ENCODE data around the gene PMM2. TPM values are rescaled to one million over a fixed set of nuclear protein-coding genes. Genes with fewer than 3 reads are reported as not detected.

Gene PMM2
- total RNA-seq, 1 experiment from 2014 or later: 53.8 TPM

- DNase-seq (ENCODE audit: low spot score) (no peak), ATAC-seq (no peak)
- TF ChIP-seq ZNF396 (CRISPR knock-in tag; IDR thresholded peaks at IDR 0.05; ENCODE audit: borderline replicate concordance) (no peak), ZNF121 (CRISPR knock-in tag; IDR thresholded peaks at IDR 0.05) (peak; percentile 76)
- H3K4me1 Mint-ChIP-seq: peaks cover 14% of the 10 kb centered on the region
- ChIA-PET POLR2A (interaction anchor here (1.2 kb wide), 1 partner anchor 14 kb away, joined by 4 read pairs; no protein-coding TSS in a partner anchor), CTCF (interaction anchor here (0.6 to 1.5 kb wide), 4 partner anchors 11 to 63 kb away, joined by 3 to 6 read pairs (median 4); no protein-coding TSS in a partner anchor)
- peaks cover 78% of the 10 kb centered on the region for H3K36me3 Mint-ChIP-seq
- H3K27ac Mint-ChIP-seq: no peak overlapping the region
- H3K4me3 Mint-ChIP-seq: no peak overlapping the region
- H3K9me3 Mint-ChIP-seq: no peaks in the 10 kb centered on the region
- no peaks in the 10 kb centered on the region for H3K27me3 Mint-ChIP-seq (ENCODE audit: low read depth)
Observed at GRCh38 chr16:8816967-8817655, 19.5 kb downstream of the PMM2 start.

DNA sequence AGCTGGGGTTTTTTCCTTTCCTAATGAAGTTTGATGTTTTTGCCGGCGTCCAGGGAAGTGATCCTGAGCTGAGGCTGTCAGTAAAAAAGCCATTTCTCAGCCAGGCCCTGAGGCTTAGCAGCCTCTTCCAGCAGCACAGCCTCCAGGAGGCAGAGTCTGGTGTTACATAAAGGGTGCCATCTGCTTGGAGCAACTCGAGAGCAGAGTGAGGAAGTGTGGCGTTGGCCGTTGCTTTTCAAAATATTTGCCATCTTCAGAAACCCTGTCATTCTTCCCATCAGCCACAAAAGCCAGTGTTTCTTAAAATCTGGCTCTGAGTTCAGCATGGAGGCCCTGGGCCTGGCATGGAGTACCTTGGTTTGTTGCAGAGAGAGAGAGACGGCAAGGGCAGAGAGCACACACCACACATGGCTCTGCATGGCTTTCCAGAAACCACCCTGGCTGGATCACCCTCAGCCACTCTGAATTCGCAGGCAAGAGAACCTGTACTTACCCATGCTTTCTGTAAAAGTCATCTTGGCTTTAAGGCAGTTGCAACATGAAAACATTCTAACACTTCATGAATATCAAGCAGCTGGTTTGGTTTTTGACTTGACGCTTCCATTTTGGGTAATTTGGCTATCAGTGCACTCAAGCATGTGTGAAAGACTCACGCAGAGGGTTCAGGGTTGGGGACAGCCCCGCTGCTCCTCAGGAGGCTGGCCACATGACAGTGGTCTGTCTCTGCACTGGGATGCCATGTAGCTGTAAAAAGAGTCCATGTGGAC, 21.0 kb downstream of the PMM2 start:
- TF ChIP-seq ZNF532 (CRISPR knock-in tag; IDR thresholded peaks at IDR 0.05; ENCODE audit: borderline replicate concordance) (no peak), NFYB (CRISPR knock-in tag; conservative IDR thresholded peaks at IDR 0.05; ENCODE audit: low read depth) (no peak), CBFB (CRISPR knock-in tag; IDR thresholded peaks at IDR 0.05; ENCODE audit: low read depth) (no peak)
- TF ChIP-seq, protein P1, sequence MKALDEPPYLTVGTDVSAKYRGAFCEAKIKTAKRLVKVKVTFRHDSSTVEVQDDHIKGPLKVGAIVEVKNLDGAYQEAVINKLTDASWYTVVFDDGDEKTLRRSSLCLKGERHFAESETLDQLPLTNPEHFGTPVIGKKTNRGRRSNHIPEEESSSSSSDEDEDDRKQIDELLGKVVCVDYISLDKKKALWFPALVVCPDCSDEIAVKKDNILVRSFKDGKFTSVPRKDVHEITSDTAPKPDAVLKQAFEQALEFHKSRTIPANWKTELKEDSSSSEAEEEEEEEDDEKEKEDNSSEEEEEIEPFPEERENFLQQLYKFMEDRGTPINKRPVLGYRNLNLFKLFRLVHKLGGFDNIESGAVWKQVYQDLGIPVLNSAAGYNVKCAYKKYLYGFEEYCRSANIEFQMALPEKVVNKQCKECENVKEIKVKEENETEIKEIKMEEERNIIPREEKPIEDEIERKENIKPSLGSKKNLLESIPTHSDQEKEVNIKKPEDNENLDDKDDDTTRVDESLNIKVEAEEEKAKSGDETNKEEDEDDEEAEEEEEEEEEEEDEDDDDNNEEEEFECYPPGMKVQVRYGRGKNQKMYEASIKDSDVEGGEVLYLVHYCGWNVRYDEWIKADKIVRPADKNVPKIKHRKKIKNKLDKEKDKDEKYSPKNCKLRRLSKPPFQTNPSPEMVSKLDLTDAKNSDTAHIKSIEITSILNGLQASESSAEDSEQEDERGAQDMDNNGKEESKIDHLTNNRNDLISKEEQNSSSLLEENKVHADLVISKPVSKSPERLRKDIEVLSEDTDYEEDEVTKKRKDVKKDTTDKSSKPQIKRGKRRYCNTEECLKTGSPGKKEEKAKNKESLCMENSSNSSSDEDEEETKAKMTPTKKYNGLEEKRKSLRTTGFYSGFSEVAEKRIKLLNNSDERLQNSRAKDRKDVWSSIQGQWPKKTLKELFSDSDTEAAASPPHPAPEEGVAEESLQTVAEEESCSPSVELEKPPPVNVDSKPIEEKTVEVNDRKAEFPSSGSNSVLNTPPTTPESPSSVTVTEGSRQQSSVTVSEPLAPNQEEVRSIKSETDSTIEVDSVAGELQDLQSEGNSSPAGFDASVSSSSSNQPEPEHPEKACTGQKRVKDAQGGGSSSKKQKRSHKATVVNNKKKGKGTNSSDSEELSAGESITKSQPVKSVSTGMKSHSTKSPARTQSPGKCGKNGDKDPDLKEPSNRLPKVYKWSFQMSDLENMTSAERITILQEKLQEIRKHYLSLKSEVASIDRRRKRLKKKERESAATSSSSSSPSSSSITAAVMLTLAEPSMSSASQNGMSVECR (CRISPR knock-in tag; IDR thresholded peaks at IDR 0.05; ENCODE audit: borderline replicate concordance): no peak
- TF ChIP-seq, protein P2, sequence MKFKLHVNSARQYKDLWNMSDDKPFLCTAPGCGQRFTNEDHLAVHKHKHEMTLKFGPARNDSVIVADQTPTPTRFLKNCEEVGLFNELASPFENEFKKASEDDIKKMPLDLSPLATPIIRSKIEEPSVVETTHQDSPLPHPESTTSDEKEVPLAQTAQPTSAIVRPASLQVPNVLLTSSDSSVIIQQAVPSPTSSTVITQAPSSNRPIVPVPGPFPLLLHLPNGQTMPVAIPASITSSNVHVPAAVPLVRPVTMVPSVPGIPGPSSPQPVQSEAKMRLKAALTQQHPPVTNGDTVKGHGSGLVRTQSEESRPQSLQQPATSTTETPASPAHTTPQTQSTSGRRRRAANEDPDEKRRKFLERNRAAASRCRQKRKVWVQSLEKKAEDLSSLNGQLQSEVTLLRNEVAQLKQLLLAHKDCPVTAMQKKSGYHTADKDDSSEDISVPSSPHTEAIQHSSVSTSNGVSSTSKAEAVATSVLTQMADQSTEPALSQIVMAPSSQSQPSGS (CRISPR knock-in tag; IDR thresholded peaks at IDR 0.05; ENCODE audit: borderline replicate concordance, low read depth): no peak
- peaks cover 25% of the 10 kb centered on the region for H3K4me1 Mint-ChIP-seq
- POLR2A ChIA-PET: no interaction called here
- H3K4me3 Mint-ChIP-seq: no peak overlapping the region
- CTCF ChIA-PET: no interaction called here
- peaks cover 76% of the 10 kb centered on the region for H3K36me3 Mint-ChIP-seq
- no peaks in the 10 kb centered on the region for H3K27me3 Mint-ChIP-seq (ENCODE audit: low read depth)
- ATAC-seq: no peak
- H3K9me3 Mint-ChIP-seq: no peaks in the 10 kb centered on the region
- H3K27ac Mint-ChIP-seq: peak overlapping the region; percentile 88; the same call in 1 of the 2 replicates
- DNase-seq (ENCODE audit: low spot score): no peak

GRCh38 chr16:8819411-8820034, 21.9 kb downstream of the PMM2 start:
- TF ChIP-seq FOXP1 (CRISPR knock-in tag; IDR thresholded peaks at IDR 0.05; ENCODE audit: borderline replicate concordance): no peak
- Mint-ChIP-seq H3K4me1 (peaks cover 25% of the 10 kb centered on the region), H3K4me3 (no peak overlapping the region), H3K36me3 (peaks cover 80% of the 10 kb centered on the region), H3K27ac (peak overlapping the region; percentile 88; the same call in 1 of the 2 replicates), H3K27me3 (ENCODE audit: low read depth) (no peaks in the 10 kb centered on the region), H3K9me3 (peaks cover 4% of the 10 kb centered on the region; the same call in 1 of the 2 replicates)
- POLR2A ChIA-PET: interaction anchor here (1.2 kb wide), 1 partner anchor 12 kb away, joined by 3 read pairs; no protein-coding TSS in a partner anchor
- CTCF ChIA-PET: interaction anchor here (0.6 kb wide), 1 partner anchor 1933 kb away, joined by 3 read pairs; no protein-coding TSS in a partner anchor
- no peak for ATAC-seq
- no peak for DNase-seq (ENCODE audit: low spot score)
